Iris pigment epithelial cell (primary cell): ENCODE results near the gene RAB3A.
"Not testable (repeated sequence)": the region's sequence is repeated elsewhere in the genome, so short reads cannot be mapped to it uniquely, and the experiment has no call there.

Source experiments
- DNase-seq: peaks from one replicate; pipeline ENCODE4 v3.0.0-alpha.2; 2011; ENCODE audit warnings: low read depth

The RAB3A gene

GRCh38 chr19:18168673-18169381, 35.0 kb downstream of the RAB3A start:
- no peak for DNase-seq

- no peak for DNase-seq
Measured at GRCh38 chr19:18167975-18168645, 35.7 kb downstream of the RAB3A start.

GRCh38 chr19:18167011-18167410, 36.8 kb downstream of the RAB3A start:
- no peak for DNase-seq

GRCh38 chr19:18165794-18166544, 37.9 kb downstream of the RAB3A start:
- no peak for DNase-seq

GRCh38 chr19:18164072-18164471, 39.8 kb downstream of the RAB3A start:
- no peak for DNase-seq

- no peak for DNase-seq
Measured at GRCh38 chr19:18161636-18162002, 42.2 kb downstream of the RAB3A start.

GRCh38 chr19:18160971-18161635, 42.7 kb downstream of the RAB3A start:
- peak; percentile 35 for DNase-seq

- DNase-seq, result no peak
Measured at GRCh38 chr19:18160493-18160970, 43.3 kb downstream of the RAB3A start.

GRCh38 chr19:18159810-18160209, 44.0 kb downstream of the RAB3A start:
- no peak for DNase-seq

- not testable (repeated sequence) for DNase-seq
Measured at GRCh38 chr19:18159059-18159616, 44.7 kb downstream of the RAB3A start.

- DNase-seq, result no peak
Measured at GRCh38 chr19:18158467-18158866, 45.4 kb downstream of the RAB3A start.

- DNase-seq, result no peak
Measured at GRCh38 chr19:18157465-18158063, 46.3 kb downstream of the RAB3A start.

- peak; percentile 92 for DNase-seq
Measured at GRCh38 chr19:18156841-18157464, 46.9 kb downstream of the RAB3A start.

- DNase-seq, result no peak
Measured at GRCh38 chr19:18156268-18156667, 47.6 kb downstream of the RAB3A start.

- no peak for DNase-seq
Measured at GRCh38 chr19:18155095-18156087, 48.5 kb downstream of the RAB3A start.

- no peak for DNase-seq
Measured at GRCh38 chr19:18153556-18154134, 50.2 kb downstream of the RAB3A start.

GRCh38 chr19:18152817-18153555, 50.9 kb downstream of the RAB3A start, which contains the start of gene PIK3R2:
TSS of gene PIK3R2 (plus strand) at chr19:18153163. CDS start at chr19:18155880, 2,717 bp downstream.
- DNase-seq, result peak; percentile 97

GRCh38 chr19:18152442-18152816, 51.4 kb downstream of the RAB3A start:
- peak; percentile 96 for DNase-seq
